GM21723 (cell line): ENCODE measurements around the gene PPP2R2B.
"Not testable (repeated sequence)": the region's sequence is repeated elsewhere in the genome, so short reads cannot be mapped to it uniquely, and the experiment has no call there.

Experiments used
- ATAC-seq: cut with Tn5 transposase; IDR thresholded peaks from one replicate; pipeline ENCODE4 v1.9.1; 2021; ENCODE audit warnings: mild to moderate bottlenecking, moderate library complexity; ENCODE audit not compliant: unreplicated experiment

The PPP2R2B gene

GRCh38 chr5:146624179-146624578 is 254.4 kb downstream of the PPP2R2B start:
- ATAC-seq = no peak

- no peak for ATAC-seq
Observed at GRCh38 chr5:146623666-146624065, 254.9 kb downstream of the PPP2R2B start.

- no peak for ATAC-seq
Observed at GRCh38 chr5:146623009-146623408, 255.5 kb downstream of the PPP2R2B start.

GRCh38 chr5:146622391-146622790 is 256.2 kb downstream of the PPP2R2B start:
- ATAC-seq = no peak

- no peak for ATAC-seq
Observed at GRCh38 chr5:146620669-146621051, 257.9 kb downstream of the PPP2R2B start.

GRCh38 chr5:146620031-146620668 is 258.4 kb downstream of the PPP2R2B start:
- no peak for ATAC-seq

GRCh38 chr5:146618434-146618833 is 260.1 kb downstream of the PPP2R2B start:
- no peak for ATAC-seq

- ATAC-seq = not testable (repeated sequence)
Observed at GRCh38 chr5:146609731-146610130, 268.8 kb downstream of the PPP2R2B start.

- ATAC-seq = no peak
Observed at GRCh38 chr5:146607659-146608332, 270.8 kb downstream of the PPP2R2B start.

GRCh38 chr5:146606893-146607292 is 271.7 kb downstream of the PPP2R2B start:
- no peak for ATAC-seq

GRCh38 chr5:146600376-146600775 is 278.2 kb downstream of the PPP2R2B start:
- ATAC-seq = no peak

- no peak for ATAC-seq
Observed at GRCh38 chr5:146599261-146599660, 279.3 kb downstream of the PPP2R2B start.

- no peak for ATAC-seq
Observed at GRCh38 chr5:146595088-146595487, 283.5 kb downstream of the PPP2R2B start.

- ATAC-seq = no peak
Observed at GRCh38 chr5:146592352-146592751, 286.2 kb downstream of the PPP2R2B start.

- ATAC-seq = no peak
Observed at GRCh38 chr5:146589028-146589345, 289.6 kb downstream of the PPP2R2B start.

GRCh38 chr5:146588331-146589027 is 290.1 kb downstream of the PPP2R2B start:
- no peak for ATAC-seq

- ATAC-seq = no peak
Observed at GRCh38 chr5:146586752-146587151, 291.8 kb downstream of the PPP2R2B start.

- ATAC-seq = no peak
Observed at GRCh38 chr5:146584750-146585149, 293.8 kb downstream of the PPP2R2B start.

GRCh38 chr5:146582051-146582596 is 296.4 kb downstream of the PPP2R2B start:
- ATAC-seq = no peak

GRCh38 chr5:146580237-146580636 is 298.3 kb downstream of the PPP2R2B start:
- no peak for ATAC-seq

- no peak for ATAC-seq
Observed at GRCh38 chr5:146574713-146575112, 303.8 kb downstream of the PPP2R2B start.

GRCh38 chr5:146568161-146568560 is 310.4 kb downstream of the PPP2R2B start:
- no peak for ATAC-seq
